ACC112 (cell line): Measurements from ENCODE around the gene NPHS1.

Experiments used
- H2AFZ ChIP-seq: fragments of 200-600 bp; sonication (generic); one replicate; pipeline ENCODE4 v1.6.0; 2017; ENCODE audit warnings: antibody characterized with exemption, low read length; ENCODE audit not compliant: unreplicated experiment
- H3K27ac ChIP-seq: fragments of 200-600 bp; sonication (generic); 2 replicates; pipeline ENCODE4 v1.5.1; 2014; ENCODE audit warnings: low read depth, mild to moderate bottlenecking, antibody characterized with exemption, low read length, moderate library complexity
- H3K27me3 ChIP-seq: fragments of 200-600 bp; sonication (generic); 2 replicates; pipeline ENCODE4 v1.6.1; 2014; ENCODE audit warnings: mild to moderate bottlenecking, antibody characterized with exemption, low read length, moderate library complexity, mixed read lengths; ENCODE audit not compliant: insufficient read depth
- H3K36me3 ChIP-seq: fragments of 200-600 bp; sonication (generic); 2 replicates; pipeline ENCODE4 v1.6.1; 2016; ENCODE audit warnings: mild to moderate bottlenecking, antibody characterized with exemption, low read length, moderate library complexity, mixed read lengths; ENCODE audit not compliant: insufficient read depth
- H3K4me1 ChIP-seq: fragments of 200-600 bp; sonication (generic); one replicate; pipeline ENCODE4 v1.6.1; 2016; ENCODE audit warnings: low read length, mixed read lengths; ENCODE audit not compliant: insufficient read depth, unreplicated experiment, control insufficient read depth
- H3K4me3 ChIP-seq: fragments of 200-600 bp; sonication (generic); 2 replicates; pipeline ENCODE4 v1.5.1; 2014; ENCODE audit warnings: mild to moderate bottlenecking, low read depth, low read length
- H3K79me2 ChIP-seq: fragments of 200-600 bp; sonication (generic); one replicate; pipeline ENCODE4 v1.6.0; 2016; ENCODE audit warnings: low read length; ENCODE audit not compliant: control insufficient read depth, unreplicated experiment, insufficient read depth

The NPHS1 gene

DNA sequence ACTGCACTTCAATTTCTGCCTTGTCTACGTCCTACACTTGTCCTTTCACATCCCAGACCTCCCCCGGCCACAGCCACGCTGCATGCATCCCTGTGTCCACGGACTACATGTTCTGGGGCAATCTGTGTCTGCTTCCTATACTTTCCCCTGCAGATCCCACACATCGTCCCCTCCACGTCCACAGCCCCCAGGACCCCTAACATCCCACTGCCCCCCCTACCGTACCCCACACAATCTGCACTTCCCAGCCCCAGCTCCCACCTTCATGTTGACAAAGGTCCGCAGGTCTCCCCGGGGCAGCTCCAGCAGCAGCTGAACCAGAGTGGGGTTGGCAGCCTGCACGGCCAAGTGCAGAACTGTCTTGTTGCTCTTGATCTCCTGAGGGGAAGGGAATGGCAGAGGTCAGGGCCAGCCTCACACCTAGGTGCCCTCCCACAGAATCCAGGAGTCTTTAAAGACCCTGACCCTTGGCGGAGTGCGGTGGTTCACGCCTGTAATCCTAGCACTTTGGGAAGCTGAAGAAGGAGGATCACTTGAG is 37.9 kb upstream of the NPHS1 start:
- Histone ChIP-seq H3K4me1 (no peaks in the 10 kb centered on the region), H2AFZ (no peak overlapping the region), H3K27me3 (no peaks in the 10 kb centered on the region), H3K4me3 (no peak overlapping the region), H3K27ac (no peak overlapping the region), H3K36me3 (no peaks in the 10 kb centered on the region), H3K79me2 (no peaks in the 10 kb centered on the region)

- Histone ChIP-seq H3K36me3 (no peaks in the 10 kb centered on the region), H3K27ac (no peak overlapping the region), H3K79me2 (no peaks in the 10 kb centered on the region)
Observed at GRCh38 chr19:35889370-35890112, 37.2 kb upstream of the NPHS1 start.

DNA sequence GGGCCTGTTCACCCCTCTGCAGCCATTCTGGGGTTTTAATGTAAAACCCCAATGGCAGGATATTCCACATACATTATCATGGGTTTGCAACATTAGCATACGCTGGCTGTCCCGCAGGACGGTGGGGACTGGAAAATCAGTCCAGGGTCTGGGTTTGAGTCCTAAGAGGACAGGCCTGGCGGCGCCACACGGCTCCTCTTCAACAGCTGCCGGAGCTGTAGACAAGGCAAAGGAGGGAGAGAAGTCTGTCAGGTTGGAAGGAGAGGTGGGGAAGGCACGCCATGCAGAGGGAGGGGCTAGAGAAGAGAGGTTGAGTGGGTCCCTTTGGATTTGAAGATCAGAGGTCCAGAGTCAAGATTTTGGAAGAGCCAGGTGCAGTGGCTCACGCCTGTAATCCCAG is 36.1 kb upstream of the NPHS1 start:
- H3K27me3 ChIP-seq = no peaks in the 10 kb centered on the region
- no peak overlapping the region for H2AFZ ChIP-seq
- no peaks in the 10 kb centered on the region for H3K79me2 ChIP-seq
- no peaks in the 10 kb centered on the region for H3K36me3 ChIP-seq
- no peaks in the 10 kb centered on the region for H3K4me1 ChIP-seq
- no peak overlapping the region for H3K4me3 ChIP-seq
- no peak overlapping the region for H3K27ac ChIP-seq

More at GRCh38 chr19:35889370-35890112, 37.2 kb upstream of the NPHS1 start:
- Histone ChIP-seq H3K4me3 (no peak overlapping the region), H3K27me3 (no peaks in the 10 kb centered on the region), H2AFZ (no peak overlapping the region), H3K4me1 (no peaks in the 10 kb centered on the region)

GRCh38 chr19:35887197-35887596 is 34.9 kb upstream of the NPHS1 start:
- no peak overlapping the region for H2AFZ ChIP-seq
- H3K79me2 ChIP-seq = no peaks in the 10 kb centered on the region
- H3K4me1 ChIP-seq = no peaks in the 10 kb centered on the region
- no peak overlapping the region for H3K4me3 ChIP-seq
- H3K27ac ChIP-seq = no peak overlapping the region
- H3K27me3 ChIP-seq = no peaks in the 10 kb centered on the region
- H3K36me3 ChIP-seq = no peaks in the 10 kb centered on the region

DNA sequence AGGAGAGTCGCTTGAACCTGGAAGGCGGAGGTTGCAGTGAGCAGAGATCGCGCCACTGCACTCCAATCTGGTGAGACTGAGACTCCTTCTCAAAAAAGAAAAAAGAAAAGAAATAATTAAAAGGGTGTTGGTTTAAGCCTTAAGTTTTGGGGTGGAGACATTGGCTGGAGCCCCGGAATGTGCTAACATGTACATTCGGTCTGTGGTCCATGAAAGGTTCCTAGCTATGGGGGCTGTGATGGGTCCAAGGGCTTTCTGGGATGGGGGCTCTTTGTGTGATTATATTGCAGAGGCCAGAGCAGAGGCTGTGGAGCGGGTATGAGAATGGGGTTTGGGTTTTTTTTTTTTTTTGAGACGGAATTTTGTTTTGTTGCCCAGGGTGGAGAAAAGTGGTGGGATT is 33.6 kb upstream of the NPHS1 start:
- Histone ChIP-seq H3K79me2 (no peaks in the 10 kb centered on the region), H3K27me3 (no peaks in the 10 kb centered on the region), H3K36me3 (no peaks in the 10 kb centered on the region), H3K27ac (no peak overlapping the region), H3K4me3 (no peak overlapping the region), H3K4me1 (no peaks in the 10 kb centered on the region), H2AFZ (no peak overlapping the region)

DNA sequence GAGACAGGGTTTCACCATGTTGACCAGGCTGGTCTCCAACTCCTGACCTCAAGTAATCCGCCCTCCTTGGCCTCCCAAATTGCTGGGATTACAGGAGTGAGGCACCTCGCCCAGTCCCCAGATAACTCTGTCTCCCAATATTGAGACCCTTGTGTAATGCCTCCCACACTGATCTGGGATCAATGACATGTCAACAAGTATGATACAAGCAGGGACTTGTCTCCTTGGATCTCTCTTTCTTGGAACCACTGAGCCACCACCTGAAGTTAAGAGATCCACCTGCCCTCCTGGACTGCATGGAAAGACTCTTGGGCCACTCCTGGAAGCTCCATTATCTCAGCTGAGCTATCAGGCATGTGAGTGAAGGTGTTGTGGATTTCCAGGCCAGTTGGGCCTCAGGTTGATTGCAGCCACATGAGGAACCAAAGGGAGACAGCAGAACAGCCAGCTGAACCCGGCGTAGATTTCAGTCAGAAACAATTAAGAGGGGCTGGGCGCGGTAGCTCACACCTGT is 33.0 kb upstream of the NPHS1 start:
- H3K4me1 ChIP-seq = no peaks in the 10 kb centered on the region
- no peaks in the 10 kb centered on the region for H3K36me3 ChIP-seq
- H3K79me2 ChIP-seq = no peaks in the 10 kb centered on the region
- H3K4me3 ChIP-seq = no peak overlapping the region
- H3K27ac ChIP-seq = no peak overlapping the region
- H3K27me3 ChIP-seq = no peaks in the 10 kb centered on the region
- no peak overlapping the region for H2AFZ ChIP-seq

- Histone ChIP-seq H3K79me2 (no peaks in the 10 kb centered on the region), H3K27ac (no peak overlapping the region), H3K36me3 (no peaks in the 10 kb centered on the region), H3K27me3 (no peaks in the 10 kb centered on the region), H3K4me3 (no peak overlapping the region), H3K4me1 (no peaks in the 10 kb centered on the region), H2AFZ (no peak overlapping the region)
Observed at GRCh38 chr19:35883882-35884281, 31.6 kb upstream of the NPHS1 start.

- H3K27me3 ChIP-seq = no peaks in the 10 kb centered on the region
- no peaks in the 10 kb centered on the region for H3K36me3 ChIP-seq
- H3K79me2 ChIP-seq = no peaks in the 10 kb centered on the region
- H3K4me3 ChIP-seq = no peak overlapping the region
- no peak overlapping the region for H2AFZ ChIP-seq
- no peak overlapping the region for H3K27ac ChIP-seq
- H3K4me1 ChIP-seq = no peaks in the 10 kb centered on the region
Observed at GRCh38 chr19:35882114-35882832, 30.0 kb upstream of the NPHS1 start.

DNA sequence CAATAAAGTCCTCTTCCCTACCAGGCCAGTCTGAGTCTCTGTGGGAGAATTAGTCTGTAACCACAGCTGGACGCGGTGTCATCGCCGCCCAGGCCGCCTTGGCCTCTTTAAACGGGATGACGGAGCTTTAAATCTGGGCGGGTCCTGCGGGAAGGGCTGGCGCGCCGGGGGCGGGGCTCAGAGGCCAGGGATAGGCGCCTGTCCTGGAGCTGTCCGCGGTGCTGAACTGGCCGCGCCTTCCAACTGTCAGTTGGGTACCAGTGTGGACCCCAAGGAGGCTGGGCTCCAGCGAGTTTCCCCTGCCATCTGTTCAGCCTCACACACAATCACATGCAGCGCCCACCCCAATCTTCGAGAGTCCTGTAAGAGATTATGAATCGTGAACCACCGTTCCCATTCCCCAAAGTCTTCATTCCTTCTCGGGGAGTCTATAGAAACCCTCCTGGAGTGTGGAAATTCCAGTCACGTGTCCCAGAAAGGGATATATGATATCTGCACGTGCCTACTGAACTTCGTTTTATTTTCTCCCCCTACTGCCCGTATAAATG is 27.5 kb upstream of the NPHS1 start:
- Histone ChIP-seq H3K27ac (no peak overlapping the region), H3K27me3 (no peaks in the 10 kb centered on the region), H2AFZ (no peak overlapping the region), H3K79me2 (no peaks in the 10 kb centered on the region), H3K4me1 (no peaks in the 10 kb centered on the region), H3K4me3 (no peak overlapping the region), H3K36me3 (no peaks in the 10 kb centered on the region)

- H3K36me3 ChIP-seq = no peaks in the 10 kb centered on the region
- no peak overlapping the region for H3K27ac ChIP-seq
- H3K4me1 ChIP-seq = no peaks in the 10 kb centered on the region
- H3K4me3 ChIP-seq = no peak overlapping the region
- H3K79me2 ChIP-seq = no peaks in the 10 kb centered on the region
- no peaks in the 10 kb centered on the region for H3K27me3 ChIP-seq
- no peak overlapping the region for H2AFZ ChIP-seq
Observed at GRCh38 chr19:35879068-35879467, 26.8 kb upstream of the NPHS1 start.
